Vagina (tissue), 2 donors: ENCODE results near the gene GID8. TPM values are rescaled to one million over a fixed set of nuclear protein-coding genes. Genes with fewer than 3 reads are reported as not detected.
"Not testable (repeated sequence)": the region's sequence is repeated elsewhere in the genome, so short reads cannot be mapped to it uniquely, and the experiment has no call there.

Experiments used
- DNase-seq, 2 donors: peaks; one replicate each; pipeline ENCODE4 v3.0.0-alpha.2; 2017; ENCODE audit errors: extremely low spot score in 2 of 2
- H3K27ac ChIP-seq: fragments of 200-600 bp; sonication (generic); one replicate; pipeline ENCODE4 v1.5.1; 2019
- H3K27me3 ChIP-seq: fragments of 200-600 bp; sonication (generic); one replicate; pipeline ENCODE4 v1.5.1; 2019
- H3K36me3 ChIP-seq, 2 donors: fragments of 200-600 bp; sonication (generic); one replicate each; pipeline ENCODE4 v1.5.1; 2017 to 2019
- H3K4me1 ChIP-seq: fragments of 200-600 bp; sonication (generic); one replicate; pipeline ENCODE4 v1.5.1; 2019
- H3K4me3 ChIP-seq, 2 donors: fragments of 200-600 bp; sonication (generic); 1 replicate in 1 of 2; 2 replicates in 1 of 2; pipeline ENCODE4 v1.5.1; 2016 to 2019
- H3K9me3 ChIP-seq: fragments of 200-600 bp; sonication (generic); one replicate; pipeline ENCODE4 v1.5.1; 2019
- CTCF ChIP-seq, 3 experiments: fragments of 450-650 bp in 2 of 3; fragments of 200-600 bp in 1 of 3; sonication (generic) in 1 of 3; IDR thresholded peaks; one replicate each; pipeline ENCODE4 v1.5.1; 2017 to 2019; ENCODE audit warnings: antibody characterized with exemption in 3 of 3, mild to moderate bottlenecking in 2 of 3, moderate library complexity in 2 of 3
- POLR2A ChIP-seq, 2 donors: fragments of 450-650 bp; IDR thresholded peaks; one replicate each; pipeline ENCODE4 v1.6.1; 2017; ENCODE audit warnings: antibody characterized with exemption in 2 of 2, mild to moderate bottlenecking in 2 of 2, moderate library complexity in 2 of 2
- POLR2AphosphoS5 ChIP-seq, 2 donors: sonication (generic); formaldehyde crosslinking; IDR thresholded peaks; one replicate each; pipeline ENCODE4 v1.9.0; 2017; ENCODE audit warnings: antibody characterized with exemption in 2 of 2, mild to moderate bottlenecking in 2 of 2, low read depth in 1 of 2; ENCODE audit not compliant: insufficient read depth in 1 of 2
- intact Hi-C: fragments of 100-400 bp; cut with DNase I; formaldehyde crosslinking; loops from one replicate; pipeline ENCODE4 v1.15.1; 2023
- total RNA-seq: library from RNA; depleted of rRNA; stranded (reverse); fragments of >200 nt; gene quantifications from one replicate; pipeline ENCODE4 v1.2.3, GENCODE V29; 2016

Gene GID8
- total RNA-seq, 1 donor from 2014 or later = 30.2 TPM

DNA sequence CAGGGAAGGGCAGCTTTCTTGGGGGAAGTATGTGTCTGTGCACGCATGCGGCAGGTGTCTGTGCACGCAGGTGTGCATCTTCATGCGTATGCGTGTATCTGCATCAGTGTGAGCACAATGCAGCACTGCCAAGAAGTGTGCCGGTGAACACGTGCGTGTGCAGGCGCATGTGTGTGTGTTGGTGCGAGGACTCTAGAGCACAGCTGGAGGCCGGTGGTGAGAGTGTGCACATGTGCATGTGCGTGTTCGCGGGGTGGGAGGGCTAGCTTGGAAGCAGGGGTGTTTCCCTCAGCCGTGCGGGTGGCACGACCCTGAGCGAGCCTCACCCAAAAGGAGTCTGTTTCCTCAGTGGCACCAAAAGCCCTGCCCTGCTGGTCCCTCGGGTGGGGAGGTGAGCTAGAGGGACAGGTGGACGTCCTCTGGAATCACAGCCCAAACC, 22.1 kb downstream of the GID8 start:
- intact Hi-C loops = no loop called here
- no peak for TF ChIP-seq POLR2AphosphoS5 (IDR thresholded peaks at IDR 0.05; ENCODE audit: insufficient read depth in 1 of 2, low read depth in 1 of 2)
- TF ChIP-seq POLR2A (IDR thresholded peaks at IDR 0.05) = no peak
- no peak for TF ChIP-seq CTCF (IDR thresholded peaks at IDR 0.05)

GRCh38 chr20:62960446-62961309, 22.7 kb downstream of the GID8 start:
- H3K27me3 ChIP-seq, H3K36me3 ChIP-seq, DNase-seq, H3K4me3 ChIP-seq, H3K9me3 ChIP-seq, intact Hi-C loops, H3K4me1 ChIP-seq, H3K27ac ChIP-seq: not testable (repeated sequence)

More for the DNA sequence above, 22.1 kb downstream of the GID8 start:
- Histone ChIP-seq H3K27me3 (no peaks in the 10 kb centered on the region), H3K36me3 (no peaks in the 10 kb centered on the region), H3K27ac (no peak overlapping the region), H3K4me3 (no peak overlapping the region), H3K9me3 (no peaks in the 10 kb centered on the region), H3K4me1 (no peaks in the 10 kb centered on the region)
- no peak for DNase-seq

DNA sequence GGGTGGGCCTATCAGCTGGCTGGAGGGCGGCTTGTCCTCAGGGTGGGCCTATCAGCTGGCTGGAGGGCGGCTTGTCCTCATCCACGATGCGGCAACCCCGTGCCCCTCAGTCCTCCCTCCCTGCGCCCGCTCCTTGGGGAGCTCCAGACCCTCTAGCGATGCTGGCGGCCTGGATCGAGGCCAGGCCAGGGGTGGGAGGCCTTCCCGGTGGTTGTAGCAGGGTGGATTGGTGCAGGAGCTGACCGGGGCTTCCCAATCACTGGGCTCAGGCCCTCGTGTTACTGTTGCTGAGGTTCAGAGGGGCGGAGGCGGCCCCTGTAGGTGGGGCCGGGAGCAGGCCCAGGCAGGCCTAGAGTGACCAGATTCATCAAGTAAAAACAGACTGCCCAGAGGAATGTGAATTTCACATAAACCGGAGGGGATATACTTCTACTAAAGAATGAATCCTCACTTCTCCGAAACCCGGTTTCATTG, 23.4 kb downstream of the GID8 start:
- intact Hi-C loops = no loop called here
- Histone ChIP-seq H3K9me3 (no peaks in the 10 kb centered on the region), H3K27ac (no peak overlapping the region), H3K4me3 (no peak overlapping the region), H3K27me3 (no peaks in the 10 kb centered on the region), H3K36me3 (no peaks in the 10 kb centered on the region), H3K4me1 (no peaks in the 10 kb centered on the region)
- DNase-seq = no peak
- TF ChIP-seq POLR2A (IDR thresholded peaks at IDR 0.05) (no peak), CTCF (IDR thresholded peaks at IDR 0.05) (no peak), POLR2AphosphoS5 (IDR thresholded peaks at IDR 0.05; ENCODE audit: insufficient read depth in 1 of 2, low read depth in 1 of 2) (no peak)

- no peaks in the 10 kb centered on the region for H3K36me3 ChIP-seq
- intact Hi-C loops = no loop called here
These were observed 23.9 kb downstream of the GID8 start for GRCh38 chr20:62961799-62962198.

GRCh38 chr20:62962221-62962879, 24.4 kb downstream of the GID8 start:
- Histone ChIP-seq H3K36me3 (no peaks in the 10 kb centered on the region), H3K27ac (no peak overlapping the region), H3K4me3 (no peak overlapping the region), H3K27me3 (no peaks in the 10 kb centered on the region), H3K4me1 (no peaks in the 10 kb centered on the region), H3K9me3 (no peaks in the 10 kb centered on the region)
- TF ChIP-seq POLR2AphosphoS5 (IDR thresholded peaks at IDR 0.05; ENCODE audit: insufficient read depth in 1 of 2, low read depth in 1 of 2) = no peak
- no peak for TF ChIP-seq POLR2A (IDR thresholded peaks at IDR 0.05)
- no peak for TF ChIP-seq CTCF (IDR thresholded peaks at IDR 0.05)
- DNase-seq = no peak
- intact Hi-C loops = no loop called here

More at GRCh38 chr20:62961799-62962198, 23.9 kb downstream of the GID8 start:
- Histone ChIP-seq H3K4me1 (no peaks in the 10 kb centered on the region), H3K27me3 (no peaks in the 10 kb centered on the region), H3K9me3 (no peaks in the 10 kb centered on the region), H3K4me3 (no peak overlapping the region), H3K27ac (no peak overlapping the region)
- DNase-seq = no peak
- TF ChIP-seq POLR2A (IDR thresholded peaks at IDR 0.05) (no peak), POLR2AphosphoS5 (IDR thresholded peaks at IDR 0.05; ENCODE audit: insufficient read depth in 1 of 2, low read depth in 1 of 2) (no peak)
